Neutrophil (primary cell): ENCODE measurements around the gene DEPP1.

ENCODE experiments used
- H3K27ac ChIP-seq: fragments of 200-600 bp; sonication (generic); 2 replicates; pipeline ENCODE4 v1.5.1; 2016; ENCODE audit warnings: mild to moderate bottlenecking, moderate library complexity
- H3K27me3 ChIP-seq: fragments of 200-600 bp; sonication (generic); 2 replicates; pipeline ENCODE4 v1.6.0; 2016; ENCODE audit warnings: mild to moderate bottlenecking
- H3K36me3 ChIP-seq: fragments of 200-600 bp; sonication (generic); 2 replicates; pipeline ENCODE4 v1.5.1; 2017
- H3K4me1 ChIP-seq, 2 experiments: fragments of 200-600 bp in 1 of 2; sonication (generic) in 1 of 2; 1 replicate in 1 of 2; 2 replicates in 1 of 2; pipeline versions ENCODE4 v1.5.1 to v1.6.1; 2013 to 2016; ENCODE audit warnings: low read depth in 1 of 2, low read length in 1 of 2, mild to moderate bottlenecking in 1 of 2, moderate library complexity in 1 of 2; ENCODE audit not compliant: control insufficient read depth in 1 of 2, insufficient read depth in 1 of 2
- H3K4me3 ChIP-seq, 2 experiments: fragments of 200-600 bp in 1 of 2; sonication (generic) in 1 of 2; 1 replicate in 1 of 2; 2 replicates in 1 of 2; pipeline ENCODE4 v1.5.1; 2013 to 2016; ENCODE audit warnings: low read depth in 1 of 2, low read length in 1 of 2, mild to moderate bottlenecking in 1 of 2, moderate library complexity in 1 of 2
- H3K9me3 ChIP-seq: fragments of 200-600 bp; sonication (generic); 2 replicates; pipeline ENCODE4 v1.5.1; 2016
- TF ChIP-seq, protein P1 (sequence below): fragments of 200-600 bp; sonication (generic); IDR thresholded peaks from 2 replicates; pipeline ENCODE4 v1.5.1; 2016; ENCODE audit warnings: antibody characterized with exemption

Gene DEPP1

DNA sequence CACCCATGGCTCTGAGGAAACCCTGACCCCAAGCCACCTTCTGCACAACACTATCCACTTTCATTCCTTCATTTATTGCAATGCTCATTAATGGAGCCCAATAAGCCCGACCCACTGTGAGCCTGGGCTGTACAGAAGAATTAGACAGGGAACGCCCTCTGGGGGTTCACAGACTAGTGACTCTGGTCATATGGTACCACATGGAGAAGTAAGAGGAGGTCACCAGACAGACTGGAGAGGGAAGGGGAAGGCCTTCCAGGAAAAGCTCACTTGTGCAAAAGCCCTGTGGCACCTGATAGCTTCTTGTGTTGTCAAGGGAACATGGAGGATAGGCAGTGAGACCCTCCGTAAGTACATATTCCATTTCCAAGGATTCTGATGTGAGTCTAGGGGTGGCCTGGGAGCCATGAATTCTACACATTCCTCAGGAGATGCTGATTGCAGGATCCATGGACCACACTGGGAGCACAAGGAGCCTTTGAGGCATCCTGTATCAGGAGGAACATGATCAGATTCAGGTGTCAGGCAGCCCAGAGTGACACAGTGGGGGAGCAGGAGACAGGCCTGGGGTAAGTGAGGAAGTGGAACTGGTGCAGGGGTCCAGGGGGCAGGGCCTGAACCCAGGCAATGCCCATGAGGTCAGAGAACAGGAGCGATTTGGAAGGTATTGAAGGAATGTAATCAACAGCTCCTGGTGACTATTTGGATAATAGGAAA is 47.5 kb downstream of the DEPP1 start:
- Histone ChIP-seq H3K9me3 (no peaks in the 10 kb centered on the region), H3K4me3 (no peak overlapping the region), H3K27ac (no peak overlapping the region), H3K36me3 (no peaks in the 10 kb centered on the region), H3K27me3 (no peaks in the 10 kb centered on the region), H3K4me1 (peaks cover 21 to 32% of the 10 kb centered on the region in 2 experiments)
- TF ChIP-seq, protein P1, sequence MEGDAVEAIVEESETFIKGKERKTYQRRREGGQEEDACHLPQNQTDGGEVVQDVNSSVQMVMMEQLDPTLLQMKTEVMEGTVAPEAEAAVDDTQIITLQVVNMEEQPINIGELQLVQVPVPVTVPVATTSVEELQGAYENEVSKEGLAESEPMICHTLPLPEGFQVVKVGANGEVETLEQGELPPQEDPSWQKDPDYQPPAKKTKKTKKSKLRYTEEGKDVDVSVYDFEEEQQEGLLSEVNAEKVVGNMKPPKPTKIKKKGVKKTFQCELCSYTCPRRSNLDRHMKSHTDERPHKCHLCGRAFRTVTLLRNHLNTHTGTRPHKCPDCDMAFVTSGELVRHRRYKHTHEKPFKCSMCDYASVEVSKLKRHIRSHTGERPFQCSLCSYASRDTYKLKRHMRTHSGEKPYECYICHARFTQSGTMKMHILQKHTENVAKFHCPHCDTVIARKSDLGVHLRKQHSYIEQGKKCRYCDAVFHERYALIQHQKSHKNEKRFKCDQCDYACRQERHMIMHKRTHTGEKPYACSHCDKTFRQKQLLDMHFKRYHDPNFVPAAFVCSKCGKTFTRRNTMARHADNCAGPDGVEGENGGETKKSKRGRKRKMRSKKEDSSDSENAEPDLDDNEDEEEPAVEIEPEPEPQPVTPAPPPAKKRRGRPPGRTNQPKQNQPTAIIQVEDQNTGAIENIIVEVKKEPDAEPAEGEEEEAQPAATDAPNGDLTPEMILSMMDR, result no peak

GRCh38 chr10:44929356-44930255 is 49.0 kb downstream of the DEPP1 start:
- Histone ChIP-seq H3K27me3 (no peaks in the 10 kb centered on the region), H3K4me1 (peaks cover 6 to 20% of the 10 kb centered on the region in 2 experiments), H3K4me3 (no peak overlapping the region), H3K36me3 (no peaks in the 10 kb centered on the region), H3K27ac (no peak overlapping the region), H3K9me3 (no peaks in the 10 kb centered on the region)
- TF ChIP-seq, protein P1, result no peak

GRCh38 chr10:44928462-44928861 is 50.1 kb downstream of the DEPP1 start:
- Histone ChIP-seq H3K4me3 (no peak overlapping the region), H3K36me3 (no peaks in the 10 kb centered on the region), H3K27ac (no peak overlapping the region), H3K27me3 (no peaks in the 10 kb centered on the region), H3K4me1 (peaks cover 6 to 16% of the 10 kb centered on the region in 2 experiments), H3K9me3 (no peaks in the 10 kb centered on the region)
- TF ChIP-seq, protein P1, result no peak

GRCh38 chr10:44927352-44927751 is 51.3 kb downstream of the DEPP1 start:
- TF ChIP-seq, protein P1, result no peak
- Histone ChIP-seq H3K27me3 (no peaks in the 10 kb centered on the region), H3K27ac (no peak overlapping the region), H3K36me3 (no peaks in the 10 kb centered on the region), H3K4me3 (no peak overlapping the region), H3K9me3 (no peaks in the 10 kb centered on the region), H3K4me1 (peaks cover 5 to 6% of the 10 kb centered on the region in 2 experiments)

- H3K4me3 ChIP-seq, result no peak overlapping the region
- H3K27ac ChIP-seq, result no peak overlapping the region
- H3K4me1 ChIP-seq, result peaks cover 5 to 6% of the 10 kb centered on the region in 2 experiments
- no peaks in the 10 kb centered on the region for H3K9me3 ChIP-seq
- H3K27me3 ChIP-seq, result no peaks in the 10 kb centered on the region
- TF ChIP-seq, protein P1, result no peak
- H3K36me3 ChIP-seq, result no peaks in the 10 kb centered on the region
Observed at GRCh38 chr10:44926751-44927351, 51.8 kb downstream of the DEPP1 start.
